GM12878 (cell line): Measurements from ENCODE around the gene MDC1.

Experiments
- EZH2 ChIP-seq: IDR thresholded peaks from 2 replicates; pipeline ENCODE4 v1.6.1; 2012; ENCODE audit warnings: low read depth, mild to moderate bottlenecking, control low read depth, inconsistent platforms, low read length, borderline replicate concordance; ENCODE audit not compliant: control insufficient read depth
- KDM1A ChIP-seq: fragments of 200-600 bp; sonication (generic); IDR thresholded peaks from 2 replicates; pipeline ENCODE4 v1.6.1; 2016; ENCODE audit warnings: borderline replicate concordance
- LARP7 ChIP-seq: fragments of 450-650 bp; IDR thresholded peaks from 2 replicates; pipeline ENCODE4 v1.6.1; 2017; ENCODE audit warnings: mild to moderate bottlenecking
- TF ChIP-seq, protein P1 (sequence below): fragments of 450-650 bp; IDR thresholded peaks from 2 replicates; pipeline ENCODE4 v1.6.1; 2018; ENCODE audit warnings: mild to moderate bottlenecking, low read depth, moderate library complexity; ENCODE audit not compliant: partially characterized antibody

DNA sequence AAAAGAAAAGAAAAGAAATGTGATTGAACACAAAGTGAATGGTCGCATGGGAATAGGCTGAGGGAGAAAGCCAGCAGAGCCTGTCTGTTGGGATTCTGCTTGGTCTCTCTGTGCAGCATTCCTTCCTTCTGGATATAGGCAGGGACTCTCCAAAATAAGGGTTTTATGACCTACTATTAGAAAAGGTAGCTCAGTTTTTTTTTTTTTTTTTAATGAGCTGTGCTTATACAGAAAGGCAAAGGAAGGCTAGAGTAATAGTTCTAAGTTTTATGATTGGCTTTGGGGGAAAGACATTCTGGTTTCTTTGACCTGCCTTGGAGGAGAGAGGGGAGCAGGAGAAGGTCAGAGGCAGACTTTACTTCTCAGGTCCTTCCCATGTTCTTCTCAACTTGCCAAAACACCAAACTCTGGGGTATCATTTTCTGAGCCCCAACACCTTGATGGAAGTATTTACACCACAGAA lies 46.1 kb upstream of the MDC1 start:
- TF ChIP-seq EZH2 (no peak), LARP7 (no peak), KDM1A (no peak)
- TF ChIP-seq, protein P1, sequence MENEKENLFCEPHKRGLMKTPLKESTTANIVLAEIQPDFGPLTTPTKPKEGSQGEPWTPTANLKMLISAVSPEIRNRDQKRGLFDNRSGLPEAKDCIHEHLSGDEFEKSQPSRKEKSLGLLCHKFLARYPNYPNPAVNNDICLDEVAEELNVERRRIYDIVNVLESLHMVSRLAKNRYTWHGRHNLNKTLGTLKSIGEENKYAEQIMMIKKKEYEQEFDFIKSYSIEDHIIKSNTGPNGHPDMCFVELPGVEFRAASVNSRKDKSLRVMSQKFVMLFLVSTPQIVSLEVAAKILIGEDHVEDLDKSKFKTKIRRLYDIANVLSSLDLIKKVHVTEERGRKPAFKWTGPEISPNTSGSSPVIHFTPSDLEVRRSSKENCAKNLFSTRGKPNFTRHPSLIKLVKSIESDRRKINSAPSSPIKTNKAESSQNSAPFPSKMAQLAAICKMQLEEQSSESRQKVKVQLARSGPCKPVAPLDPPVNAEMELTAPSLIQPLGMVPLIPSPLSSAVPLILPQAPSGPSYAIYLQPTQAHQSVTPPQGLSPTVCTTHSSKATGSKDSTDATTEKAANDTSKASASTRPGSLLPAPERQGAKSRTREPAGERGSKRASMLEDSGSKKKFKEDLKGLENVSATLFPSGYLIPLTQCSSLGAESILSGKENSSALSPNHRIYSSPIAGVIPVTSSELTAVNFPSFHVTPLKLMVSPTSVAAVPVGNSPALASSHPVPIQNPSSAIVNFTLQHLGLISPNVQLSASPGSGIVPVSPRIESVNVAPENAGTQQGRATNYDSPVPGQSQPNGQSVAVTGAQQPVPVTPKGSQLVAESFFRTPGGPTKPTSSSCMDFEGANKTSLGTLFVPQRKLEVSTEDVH = no peak
